Measurements from ENCODE around the gene ZNF296.

The ZNF296 gene

GRCh38 chr19:45061965-45062364, 14.3 kb downstream of the ZNF296 start:
- DNase-seq (ENCODE audit: low read depth in 1 of 2, low spot score in 1 of 2) = no peak

DNA sequence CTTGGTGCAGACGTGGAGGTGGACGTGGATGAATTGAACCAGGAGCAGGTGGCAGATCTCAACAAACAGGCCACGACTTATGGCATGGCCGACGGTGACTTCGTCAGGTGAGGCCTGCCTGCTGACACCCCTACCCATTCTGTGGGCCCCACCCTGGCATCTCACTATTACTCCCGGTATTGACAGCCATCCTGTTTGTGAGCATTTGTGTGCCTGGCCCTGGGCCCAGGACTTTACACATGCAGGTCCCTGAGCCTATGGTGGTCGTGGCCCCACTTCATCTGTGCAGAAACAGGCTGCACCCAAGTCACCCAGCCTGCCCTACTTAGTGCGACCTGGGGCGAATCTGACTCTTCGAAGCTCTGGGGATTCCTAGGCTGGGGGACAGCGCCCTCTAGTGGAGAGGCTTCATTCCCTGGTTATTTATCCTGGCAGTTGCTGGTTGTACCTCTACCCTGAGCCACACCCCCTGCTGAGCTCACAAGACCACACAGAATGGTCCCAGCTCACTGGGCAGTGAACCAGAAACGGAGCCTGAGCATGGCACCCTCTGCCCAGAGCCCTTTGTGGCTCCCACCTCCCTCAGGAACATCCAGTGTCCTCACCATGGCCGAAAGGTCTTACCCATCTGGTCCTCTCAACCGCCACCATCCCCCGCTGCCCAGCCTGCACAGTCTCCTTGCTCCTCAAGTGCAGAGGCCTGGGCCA, 16.9 kb downstream of the ZNF296 start:
- peak; percentile 62 to 70 for DNase-seq (ENCODE audit: low read depth in 1 of 2, low spot score in 1 of 2)

DNA sequence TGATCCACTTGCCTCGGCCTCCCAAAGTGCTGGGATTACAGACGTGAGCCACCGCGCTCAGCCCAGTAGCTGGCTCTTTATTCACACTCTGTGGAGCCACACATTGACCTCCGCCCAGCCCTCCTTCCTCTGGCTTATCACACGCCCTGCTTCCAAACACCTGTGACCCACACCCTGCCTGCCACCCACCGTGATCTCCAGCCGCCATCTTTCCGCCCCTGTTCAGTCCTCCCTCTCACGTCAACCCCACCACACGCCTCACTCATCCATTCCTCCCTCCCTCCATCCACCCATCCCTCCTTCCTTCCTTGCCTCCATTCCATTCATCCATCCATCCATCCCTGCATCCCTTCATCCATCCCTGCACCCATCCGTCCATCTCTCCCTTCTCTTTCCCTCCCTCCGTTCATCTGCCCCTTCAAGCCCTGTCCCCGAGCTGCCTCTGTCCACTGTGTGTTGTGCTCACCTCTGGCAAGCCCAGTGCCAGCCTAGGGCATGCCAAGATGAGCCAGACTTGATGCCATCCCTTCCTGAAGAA, 17.6 kb downstream of the ZNF296 start:
- no peak for DNase-seq (ENCODE audit: low read depth in 1 of 2, low spot score in 1 of 2)

- DNase-seq (ENCODE audit: low read depth in 1 of 2, low spot score in 1 of 2) = no peak
Measured at GRCh38 chr19:45057444-45057843, 18.8 kb downstream of the ZNF296 start.

DNA sequence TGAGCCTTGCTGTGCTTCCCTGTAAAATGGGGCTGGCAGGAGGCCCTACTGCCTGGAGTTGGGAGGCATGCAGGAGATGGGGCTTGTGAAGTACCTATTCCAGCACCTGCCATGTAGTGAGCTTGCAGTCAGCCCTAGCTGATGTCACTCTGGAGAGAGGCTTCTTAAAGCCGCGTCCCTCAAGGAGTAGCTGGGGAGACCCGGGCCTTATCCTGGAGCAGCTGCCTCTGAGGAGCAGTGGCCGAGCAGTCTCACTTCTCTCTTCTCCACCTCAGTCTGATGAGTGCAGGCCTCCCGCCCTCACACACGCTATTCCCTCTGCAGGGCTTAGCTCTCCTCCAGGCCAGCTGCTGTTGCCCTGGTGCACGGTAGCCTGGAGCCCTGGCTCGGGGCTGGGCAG, 19.4 kb downstream of the ZNF296 start:
- no peak for DNase-seq (ENCODE audit: low read depth in 1 of 2, low spot score in 1 of 2)

- no peak for DNase-seq (ENCODE audit: low read depth in 1 of 2, low spot score in 1 of 2)
Measured at GRCh38 chr19:45051929-45052579, 24.2 kb downstream of the ZNF296 start.

GRCh38 chr19:45050036-45050435, 26.2 kb downstream of the ZNF296 start:
- DNase-seq (ENCODE audit: low read depth in 1 of 2, low spot score in 1 of 2) = no peak

- no peak for DNase-seq (ENCODE audit: low read depth in 1 of 2, low spot score in 1 of 2)
Measured at GRCh38 chr19:45049073-45049736, 27.1 kb downstream of the ZNF296 start.

DNA sequence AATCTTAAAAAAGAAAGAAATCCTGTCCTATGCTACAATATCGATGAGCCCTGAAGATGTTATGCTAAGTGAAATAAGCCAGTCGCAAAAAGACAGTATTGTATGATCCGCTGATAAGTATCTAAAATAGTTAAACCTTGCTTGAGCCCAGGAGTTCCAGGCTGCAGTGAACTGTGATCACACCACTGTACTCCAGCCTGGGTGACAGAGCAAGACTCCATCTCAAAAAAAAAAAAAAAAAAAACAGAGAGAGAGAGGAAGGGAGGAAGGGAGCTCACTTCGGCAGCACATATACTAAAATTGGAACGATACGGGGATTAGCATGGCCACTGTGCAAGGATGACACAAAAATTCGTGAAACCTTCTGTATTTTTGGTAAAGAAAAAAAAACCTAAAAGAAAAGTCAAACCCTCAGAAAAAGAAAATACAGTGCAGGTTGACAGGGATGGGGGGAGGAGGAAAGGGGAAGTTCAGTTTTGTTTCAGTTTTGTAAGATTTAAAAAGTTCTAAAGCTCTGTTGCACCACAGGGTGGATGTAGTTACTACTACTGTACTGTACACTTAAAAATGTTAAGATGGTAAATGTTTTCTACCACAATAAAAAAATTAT, 29.0 kb downstream of the ZNF296 start:
- no peak for DNase-seq (ENCODE audit: low read depth in 1 of 2, low spot score in 1 of 2)

DNA sequence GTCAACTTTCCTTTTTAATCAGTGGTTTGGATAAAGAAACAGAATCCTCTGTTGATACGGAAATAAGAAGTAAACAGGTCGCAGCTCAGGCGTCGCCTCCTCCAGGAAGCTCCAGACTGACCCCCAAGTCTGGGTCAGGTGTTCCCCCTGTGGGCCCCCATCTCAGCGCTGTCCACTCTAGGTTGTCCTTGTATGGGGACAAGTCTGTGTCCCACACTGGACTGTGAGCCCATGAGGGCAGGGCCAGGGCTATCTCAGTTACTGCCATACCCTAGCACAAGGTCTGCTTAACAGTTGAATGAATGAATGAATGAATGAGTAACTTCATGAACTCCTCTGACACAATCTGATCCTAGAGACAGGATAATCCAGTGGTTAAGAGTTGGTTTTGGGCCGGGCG, 29.9 kb downstream of the ZNF296 start:
- no peak for DNase-seq (ENCODE audit: low read depth in 1 of 2, low spot score in 1 of 2)

DNA sequence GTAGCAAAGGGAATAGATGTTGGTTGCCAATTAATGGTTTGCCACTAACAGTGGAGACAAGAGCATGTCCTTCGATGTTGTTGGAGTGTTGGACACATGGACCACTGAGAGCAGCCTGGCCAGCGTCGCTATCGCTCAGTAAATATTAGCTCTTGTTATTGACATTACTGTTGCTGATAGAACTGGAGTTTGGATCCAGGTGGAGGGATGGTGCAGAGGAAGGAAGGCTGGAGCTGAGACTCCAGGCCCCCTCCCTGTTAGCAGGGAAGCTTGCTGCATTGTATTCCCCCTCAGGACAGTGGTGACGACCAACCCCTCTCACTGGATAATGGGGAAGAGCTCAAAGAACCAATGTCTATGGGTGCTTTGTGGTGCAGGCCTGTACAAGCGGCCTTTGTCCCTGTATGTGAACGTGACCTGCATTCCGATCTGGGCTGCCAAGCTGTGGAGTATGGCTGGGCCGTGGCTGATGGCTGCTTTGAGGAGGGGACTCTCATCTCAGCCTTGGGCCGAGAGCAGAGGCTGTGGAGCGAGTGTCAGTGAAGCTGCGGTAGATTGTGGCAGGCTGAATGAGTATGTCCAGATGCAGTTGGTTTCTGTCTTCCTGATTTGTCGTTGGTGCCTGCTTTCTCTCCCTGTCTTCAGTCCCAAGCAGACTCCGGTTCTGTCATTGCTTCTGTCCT, 30.5 kb downstream of the ZNF296 start:
- no peak for DNase-seq (ENCODE audit: low read depth in 1 of 2, low spot score in 1 of 2)

- no peak for DNase-seq (ENCODE audit: low read depth in 1 of 2, low spot score in 1 of 2)
Measured at GRCh38 chr19:45041125-45041524, 35.2 kb downstream of the ZNF296 start.

- DNase-seq (ENCODE audit: low read depth in 1 of 2, low spot score in 1 of 2) = no peak
Measured at GRCh38 chr19:45040059-45040771, 36.1 kb downstream of the ZNF296 start.

- peak; percentile 72 to 82 for DNase-seq (ENCODE audit: low read depth in 1 of 2, low spot score in 1 of 2)
Measured at GRCh38 chr19:45038931-45039893, 37.1 kb downstream of the ZNF296 start, which contains the start of gene CLASRP. Gene CLASRP, plus strand, starts transcription at chr19:45039045. Its CDS starts 1,168 bp downstream, at chr19:45040213.

- DNase-seq (ENCODE audit: low read depth in 1 of 2, low spot score in 1 of 2) = no peak
Measured at GRCh38 chr19:45037393-45038169, 38.7 kb downstream of the ZNF296 start.

- DNase-seq (ENCODE audit: low read depth in 1 of 2, low spot score in 1 of 2) = no peak
Measured at GRCh38 chr19:45035755-45036154, 40.5 kb downstream of the ZNF296 start.

DNA sequence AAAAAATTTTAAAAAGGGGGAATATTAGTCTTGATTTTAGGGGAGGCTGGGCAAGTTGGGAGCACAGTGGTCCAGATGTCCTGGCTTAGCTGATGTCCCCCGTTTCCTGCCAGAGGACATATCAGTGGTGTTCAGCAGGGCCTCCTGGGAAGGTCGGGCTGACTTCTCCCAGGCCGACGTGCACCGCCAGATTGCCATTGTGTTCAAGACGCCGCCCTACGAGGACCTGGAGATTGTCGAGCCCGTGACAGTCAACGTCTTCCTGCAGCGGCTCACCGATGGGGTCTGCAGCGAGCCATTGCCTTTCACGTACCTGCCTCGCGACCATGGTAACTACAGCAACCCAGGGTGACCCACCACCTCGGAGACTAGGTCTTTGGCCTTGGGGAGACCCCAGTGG, 43.9 kb downstream of the ZNF296 start:
- no peak for DNase-seq (ENCODE audit: low read depth in 1 of 2, low spot score in 1 of 2)

DNA sequence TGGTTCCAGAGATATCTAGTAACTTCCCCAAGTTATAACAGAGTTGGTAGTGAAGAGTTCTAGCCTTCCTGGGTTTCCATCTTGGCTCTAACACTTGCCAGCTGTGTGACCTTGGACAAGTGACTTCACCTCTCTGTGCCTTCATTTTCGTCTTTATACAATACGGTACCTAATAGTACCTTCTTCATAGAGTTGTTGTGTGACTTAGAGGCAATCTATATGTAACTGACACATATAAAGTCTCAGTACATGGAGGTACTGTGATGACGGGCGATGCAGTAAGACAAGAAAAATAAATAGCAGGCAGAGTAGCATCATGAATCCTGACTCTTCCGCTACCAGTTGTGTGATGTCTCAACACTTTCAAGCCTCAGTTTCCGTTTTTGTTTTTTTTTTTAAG, 45.5 kb downstream of the ZNF296 start:
- no peak for DNase-seq (ENCODE audit: low read depth in 1 of 2, low spot score in 1 of 2)
